ENCODE results near the gene NDUFA13. TPM values are rescaled to one million over a fixed set of nuclear protein-coding genes. Genes with fewer than 3 reads are reported as not detected.

NDUFA13 gene
- 405 and 429 TPM in 2 replicates for total RNA-seq

GRCh38 chr19:19515642-19516519 is at the start of gene NDUFA13:
Gene NDUFA13 (plus strand): TSS chr19:19516225. CDS start chr19:19516239, 14 bp downstream.

GRCh38 chr19:19514881-19515641 is 964 bp upstream of the NDUFA13 start, which contains the start of gene TSSK6:
Gene TSSK6 (minus strand): TSS chr19:19515548. CDS start chr19:19515427, 121 bp downstream.

DNA sequence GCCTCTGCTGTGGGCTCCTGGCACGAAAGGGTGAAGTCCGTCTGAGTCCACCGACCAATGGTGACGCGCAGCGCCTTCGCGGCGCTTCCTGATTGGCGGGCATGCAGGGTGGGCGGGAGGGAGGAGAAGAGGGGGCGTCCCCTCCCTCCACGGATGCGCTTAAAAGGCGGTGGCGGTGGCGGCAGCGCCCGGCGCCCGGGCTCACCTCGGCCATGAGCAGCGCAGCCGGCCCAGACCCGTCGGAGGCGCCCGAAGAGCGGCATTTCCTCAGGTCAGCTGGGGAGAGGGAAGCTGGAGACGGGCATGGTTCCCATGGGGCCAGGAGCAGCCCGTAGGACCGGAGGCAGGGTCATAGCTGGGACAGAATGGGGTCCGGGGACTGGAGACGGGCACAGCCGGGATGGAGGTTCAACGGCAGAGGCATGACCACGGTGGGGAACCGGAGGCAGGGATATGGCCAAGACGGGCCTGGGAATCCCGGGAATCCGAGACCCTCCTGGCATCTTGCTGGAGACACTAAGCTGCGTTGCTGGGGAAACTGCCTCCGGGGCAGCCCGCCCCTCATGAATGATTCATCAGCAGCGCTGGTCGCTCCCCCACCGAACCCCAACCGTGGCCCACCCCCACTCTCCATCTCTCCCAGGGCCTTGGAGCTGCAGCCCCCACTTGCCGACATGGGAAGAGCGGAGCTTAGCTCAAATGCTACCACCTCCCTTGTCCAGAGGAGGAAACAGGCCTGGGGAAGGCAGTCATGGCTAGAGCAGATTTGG is 12.9 kb downstream of the NDUFA13 start, which contains the start of gene YJEFN3:
YJEFN3 (plus strand) TSS at position 191 of the 770 bp plus-strand sequence; CDS start at position 213, 22 bp downstream.

DNA sequence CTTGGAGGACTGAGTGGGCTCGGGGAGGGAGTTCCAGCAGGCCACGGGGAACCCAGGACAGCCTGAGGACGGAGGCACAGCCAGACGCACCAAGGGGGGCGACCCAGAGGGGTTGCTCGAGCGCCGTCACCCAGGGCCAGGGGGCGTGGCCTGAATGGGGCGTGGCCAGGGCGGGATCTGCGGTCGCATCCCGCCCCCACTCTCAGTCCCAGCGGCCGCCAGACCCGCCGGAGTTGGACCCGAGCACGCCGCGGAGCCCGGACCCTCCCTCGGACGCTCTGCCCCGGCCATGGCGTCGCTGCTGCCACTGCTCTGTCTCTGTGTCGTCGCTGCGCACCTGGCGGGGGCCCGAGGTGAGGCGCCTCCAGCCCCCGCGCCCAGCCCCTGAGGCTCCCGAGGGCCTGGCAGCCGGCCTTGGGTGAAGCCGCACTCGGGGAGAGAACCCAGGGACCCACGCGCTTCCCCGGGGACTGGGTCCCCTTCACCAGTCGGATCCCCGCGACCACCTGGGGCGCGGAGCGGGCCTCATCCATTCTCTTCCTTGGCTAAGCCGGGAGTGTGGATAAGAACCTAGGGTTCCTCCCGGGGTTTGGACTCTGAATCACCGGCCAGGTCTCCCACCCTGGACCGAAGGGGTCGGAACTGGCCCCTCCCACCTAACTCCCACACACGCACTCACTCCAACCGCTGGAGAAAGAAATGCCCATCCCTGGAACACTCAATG is 22.2 kb downstream of the NDUFA13 start, which contains the start of gene CILP2:
CILP2 (plus strand) TSS at position 205 of the 724 bp plus-strand sequence; CDS start at position 290, 85 bp downstream.

Other genes with a start within 250 kb of the NDUFA13 start
- gene TM6SF2, start 242.9 kb upstream of the NDUFA13 start, total RNA-seq, result 1.3 and 2.0 TPM in 2 replicates
- gene SUGP1, start 195.7 kb upstream of the NDUFA13 start, total RNA-seq, result 26.5 and 33.8 TPM in 2 replicates
- gene MAU2, start 195.4 kb upstream of the NDUFA13 start, total RNA-seq, result 16.8 and 27.0 TPM in 2 replicates
- gene GATAD2A, start 110.5 kb upstream of the NDUFA13 start, total RNA-seq, result 17.8 and 30.2 TPM in 2 replicates
- gene TSSK6, start 677 bp upstream of the NDUFA13 start, total RNA-seq, result 1.4 and 1.8 TPM in 2 replicates
- gene YJEFN3, start 12.7 kb downstream of the NDUFA13 start, total RNA-seq, result 0.57 and 0.92 TPM in 2 replicates
- gene CILP2, start 22.0 kb downstream of the NDUFA13 start, total RNA-seq, result 0.14 and 0.37 TPM in 2 replicates
- 0.43 and 0.55 TPM in 2 replicates for gene PBX4, start 102.5 kb downstream of the NDUFA13 start, total RNA-seq
- gene LPAR2, start 112.0 kb downstream of the NDUFA13 start, total RNA-seq, result 0.71 and 1.3 TPM in 2 replicates
- gene GMIP, start 127.4 kb downstream of the NDUFA13 start, total RNA-seq, result 3.3 and 4.1 TPM in 2 replicates
- 21.8 and 28.8 TPM in 2 replicates for gene ATP13A1, start 147.5 kb downstream of the NDUFA13 start, total RNA-seq
- gene ZNF101, start 152.6 kb downstream of the NDUFA13 start, total RNA-seq, result 5.0 and 6.0 TPM in 2 replicates
- 5.5 and 6.0 TPM in 2 replicates for gene ZNF14, start 216.9 kb downstream of the NDUFA13 start, total RNA-seq

Measured in smooth muscle cell of bladder (primary cell).